Transverse colon (tissue), 4 donors: ENCODE measurements around the gene ALDH1A2. TPM values are rescaled to one million over a fixed set of nuclear protein-coding genes. Genes with fewer than 3 reads are reported as not detected.
"Not testable (repeated sequence)": the region's sequence is repeated elsewhere in the genome, so short reads cannot be mapped to it uniquely, and the experiment has no call there.

Experiments
- DNase-seq: peaks from one replicate; pipeline ENCODE4 v3.0.0-alpha.2; 2019
- H3K27ac ChIP-seq, 4 donors: fragments of 200-600 bp; sonication (generic); 2 replicates each; pipeline ENCODE4 v1.5.1; 2016 to 2018; ENCODE audit warnings: inconsistent platforms in 4 of 4
- H3K27me3 ChIP-seq: fragments of 200-600 bp; sonication (generic); 2 replicates; pipeline ENCODE4 v1.5.1; 2017; ENCODE audit warnings: inconsistent platforms
- H3K36me3 ChIP-seq, 4 donors: fragments of 200-600 bp; sonication (generic); 2 replicates each; pipeline ENCODE4 v1.5.1; 2017 to 2019; ENCODE audit warnings: inconsistent platforms in 4 of 4
- H3K4me1 ChIP-seq, 4 donors: fragments of 200-600 bp; sonication (generic); 2 replicates each; pipeline ENCODE4 v1.5.1; 2017 to 2020; ENCODE audit warnings: inconsistent platforms in 4 of 4
- H3K4me3 ChIP-seq, 4 donors: fragments of 200-600 bp; sonication (generic); 1 replicate in 1 of 4; 2 replicates in 3 of 4; pipeline versions ENCODE4 v1.5.1 to v1.6.1; 2017 to 2019; ENCODE audit warnings: inconsistent platforms in 4 of 4
- H3K9me3 ChIP-seq, 2 donors: fragments of 200-600 bp; sonication (generic); 2 replicates each; pipeline ENCODE4 v1.5.1; 2017 to 2019; ENCODE audit warnings: inconsistent platforms in 2 of 2
- EP300 ChIP-seq: sonication (generic); formaldehyde crosslinking; IDR thresholded peaks from one replicate; pipeline ENCODE4 v1.6.1; 2017; ENCODE audit warnings: antibody characterized with exemption, low read depth
- POLR2A ChIP-seq: fragments of 450-650 bp; IDR thresholded peaks from one replicate; pipeline ENCODE4 v1.6.1; 2016; ENCODE audit warnings: antibody characterized with exemption, mild to moderate bottlenecking, moderate library complexity
- POLR2AphosphoS5 ChIP-seq, 3 donors: sonication (generic); formaldehyde crosslinking; IDR thresholded peaks; one replicate each; pipeline ENCODE4 v1.6.1; 2016; ENCODE audit warnings: antibody characterized with exemption in 3 of 3
- WGBS, 2 donors: methylation state at CpG; one replicate each; pipeline ENCODE4 v1.1.5; 2018; ENCODE audit warnings: low coverage in 1 of 2; 5-methylcytosine and 5-hydroxymethylcytosine counted together
- in situ Hi-C, 4 donors: fragments of 200-750 bp; cut with MboI; loops; one replicate each; pipeline versions ENCODE4 v1.15.0 to v1.15.1; 2017; ENCODE audit warnings: low sequenced_read_pairs in 3 of 4, low pct_ligation_motif_present in 1 of 4, low pct_unique_long_range_greater_than_20kb in 1 of 4
- intact Hi-C: fragments of 100-400 bp; cut with DNase I; formaldehyde crosslinking; loops from one replicate; pipeline ENCODE4 v1.15.1; 2023; ENCODE audit warnings: low total_unique reads
- total RNA-seq, 4 donors: library from RNA; depleted of rRNA; stranded (reverse); fragments of >200 nt; gene quantifications; one replicate each; pipeline ENCODE4 v1.1.0, GENCODE V29; 2016
- TF ChIP-seq, protein P1 (sequence below), 5 experiments: fragments of 200-600 bp in 3 of 5; fragments of 450-650 bp in 2 of 5; sonication (generic) in 3 of 5; IDR thresholded peaks; 1 replicate in 2 of 5; 2 replicates in 3 of 5; pipeline ENCODE4 v1.5.1; 2016 to 2017; ENCODE audit warnings: antibody characterized with exemption in 5 of 5, inconsistent platforms in 3 of 5, mild to moderate bottlenecking in 2 of 5, moderate library complexity in 1 of 5

ALDH1A2 gene
- total RNA-seq, 4 donors from 2014 or later: 0.68 to 4.9 (median 1.7) TPM; not detected in 1

DNA sequence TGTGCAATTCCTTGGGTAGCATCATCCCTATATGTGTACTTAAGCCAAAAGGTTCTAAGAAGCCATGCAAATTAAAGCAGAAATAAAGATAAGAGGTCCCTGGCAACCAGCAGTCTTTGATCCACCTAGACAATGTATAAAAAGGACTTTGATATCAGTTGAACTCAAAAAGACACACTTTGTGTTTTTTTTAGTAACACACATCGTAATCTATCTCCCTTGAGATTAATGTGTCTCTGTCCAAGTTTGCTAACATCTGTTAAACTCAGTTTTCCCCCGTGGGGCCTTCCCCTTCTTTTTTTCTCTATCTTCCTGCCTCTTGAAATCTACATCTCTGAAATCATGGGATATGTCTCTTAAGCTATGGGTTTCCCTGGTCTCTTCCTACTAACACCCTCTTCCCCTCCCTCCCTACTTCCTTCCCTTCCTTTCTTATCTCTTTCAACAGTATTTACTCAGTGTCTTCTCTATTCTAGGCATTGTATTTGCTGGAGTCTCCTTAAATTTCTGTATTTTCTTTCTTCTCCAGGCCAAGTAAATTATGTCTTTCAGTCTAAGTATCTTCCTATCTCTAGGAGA is 27.7 kb downstream of the ALDH1A2 start:
- Histone ChIP-seq H3K27me3 (peaks cover 6% of the 10 kb centered on the region), H3K4me3 (no peak overlapping the region), H3K36me3 (no peaks in the 10 kb centered on the region), H3K9me3 (no peaks in the 10 kb centered on the region), H3K4me1 (peaks cover 3 to 44% (median 19%) of the 10 kb centered on the region in 4 donors), H3K27ac (peak overlapping the region in 3 of 4 donors; percentile 39 to 71 (median 68))
- intact Hi-C loops (no loop called here), in situ Hi-C loops (no loop called here)
- TF ChIP-seq EP300: no peak
- no peak for DNase-seq
- 16 to 17% methylated on average over 2 of the region's 2 CpGs for WGBS, 2 donors

DNA sequence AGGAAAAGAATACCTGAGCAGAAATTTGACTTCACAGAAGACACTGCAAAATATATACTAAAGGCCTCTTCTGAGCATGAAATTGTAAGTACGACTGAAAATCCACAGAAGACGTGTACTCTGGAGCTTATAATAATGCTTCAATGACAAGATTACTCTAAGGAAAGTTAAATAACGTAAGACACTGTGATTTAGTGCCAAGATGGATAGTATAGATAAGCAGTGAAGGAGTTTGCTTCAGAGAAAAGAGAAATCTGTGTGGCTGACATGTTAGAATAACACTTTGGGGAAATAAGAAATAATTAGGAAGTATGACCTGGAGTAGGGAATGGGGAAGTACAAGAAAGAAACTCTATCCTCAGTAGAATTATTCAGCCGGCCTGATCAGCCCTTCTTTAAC is 28.9 kb downstream of the ALDH1A2 start:
- DNase-seq: no peak
- Histone ChIP-seq H3K4me3 (no peak overlapping the region), H3K27me3 (peaks cover 6% of the 10 kb centered on the region), H3K4me1 (peaks cover 3 to 44% (median 19%) of the 10 kb centered on the region in 4 donors), H3K27ac (no peak overlapping the region), H3K36me3 (no peaks in the 10 kb centered on the region), H3K9me3 (no peaks in the 10 kb centered on the region)
- intact Hi-C loops (no loop called here), in situ Hi-C loops (no loop called here)
- TF ChIP-seq POLR2AphosphoS5 (IDR thresholded peaks at IDR 0.05) (no peak), POLR2A (no peak), EP300 (no peak)
- TF ChIP-seq, protein P1, sequence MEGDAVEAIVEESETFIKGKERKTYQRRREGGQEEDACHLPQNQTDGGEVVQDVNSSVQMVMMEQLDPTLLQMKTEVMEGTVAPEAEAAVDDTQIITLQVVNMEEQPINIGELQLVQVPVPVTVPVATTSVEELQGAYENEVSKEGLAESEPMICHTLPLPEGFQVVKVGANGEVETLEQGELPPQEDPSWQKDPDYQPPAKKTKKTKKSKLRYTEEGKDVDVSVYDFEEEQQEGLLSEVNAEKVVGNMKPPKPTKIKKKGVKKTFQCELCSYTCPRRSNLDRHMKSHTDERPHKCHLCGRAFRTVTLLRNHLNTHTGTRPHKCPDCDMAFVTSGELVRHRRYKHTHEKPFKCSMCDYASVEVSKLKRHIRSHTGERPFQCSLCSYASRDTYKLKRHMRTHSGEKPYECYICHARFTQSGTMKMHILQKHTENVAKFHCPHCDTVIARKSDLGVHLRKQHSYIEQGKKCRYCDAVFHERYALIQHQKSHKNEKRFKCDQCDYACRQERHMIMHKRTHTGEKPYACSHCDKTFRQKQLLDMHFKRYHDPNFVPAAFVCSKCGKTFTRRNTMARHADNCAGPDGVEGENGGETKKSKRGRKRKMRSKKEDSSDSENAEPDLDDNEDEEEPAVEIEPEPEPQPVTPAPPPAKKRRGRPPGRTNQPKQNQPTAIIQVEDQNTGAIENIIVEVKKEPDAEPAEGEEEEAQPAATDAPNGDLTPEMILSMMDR (IDR thresholded peaks at IDR 0.05): no peak
- WGBS, 2 donors: 55 to 62% methylated on average over 4 of the region's 4 CpGs

DNA sequence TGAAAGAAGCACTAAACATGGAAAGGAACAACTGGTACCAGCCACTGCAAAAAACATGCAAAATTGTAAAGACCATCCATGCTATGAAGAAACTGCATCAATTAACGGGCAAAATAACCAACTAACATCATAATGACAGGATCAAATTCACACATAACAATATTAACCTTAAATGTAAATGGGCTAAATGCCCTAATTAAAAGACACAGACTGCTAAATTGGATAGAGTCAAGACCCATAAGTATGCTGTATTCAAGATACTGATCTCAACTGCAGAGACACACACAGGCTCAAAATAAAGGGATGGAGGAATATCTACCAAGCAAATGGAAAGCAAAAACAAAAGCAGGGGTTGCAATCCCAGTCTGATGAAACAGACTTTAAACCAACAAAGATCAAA is 37.1 kb downstream of the ALDH1A2 start:
- WGBS, 2 donors: 86 to 100% methylated on average over 1 of the region's 1 CpG
- H3K36me3 ChIP-seq, intact Hi-C loops, H3K4me1 ChIP-seq, H3K27ac ChIP-seq, DNase-seq, H3K4me3 ChIP-seq, H3K27me3 ChIP-seq, in situ Hi-C loops: not testable (repeated sequence)
- H3K9me3 ChIP-seq: peaks cover 14 to 20% of the 10 kb centered on the region in 2 donors

DNA sequence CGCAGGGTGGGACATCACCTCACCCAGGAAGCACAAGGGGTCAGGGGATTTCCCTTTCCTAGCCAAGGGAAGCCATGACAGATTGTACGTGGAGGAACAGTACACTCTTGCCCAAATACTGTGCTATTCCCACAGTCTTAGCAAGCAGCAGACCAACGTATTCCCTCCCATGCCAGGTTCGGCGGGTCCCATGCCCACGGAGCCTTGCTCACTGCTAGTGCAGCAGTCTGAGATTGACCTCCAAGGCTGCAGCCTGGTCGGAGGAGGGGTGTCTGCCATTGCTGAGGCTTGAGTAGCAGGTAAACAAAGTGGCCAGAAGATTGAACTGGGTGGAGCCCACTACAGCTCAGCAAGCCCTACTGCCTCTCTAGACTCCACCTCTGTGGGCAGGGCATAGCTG is 39.0 kb downstream of the ALDH1A2 start:
- in situ Hi-C loops: no loop called here
- no peak for TF ChIP-seq EP300
- TF ChIP-seq POLR2A: no peak
- no peak for TF ChIP-seq POLR2AphosphoS5 (IDR thresholded peaks at IDR 0.05)
- TF ChIP-seq, protein P1 (IDR thresholded peaks at IDR 0.05): no peak
- Histone ChIP-seq H3K4me3 (no peak overlapping the region), H3K36me3 (no peaks in the 10 kb centered on the region), H3K27me3 (peaks cover 5% of the 10 kb centered on the region), H3K27ac (no peak overlapping the region), H3K9me3 (peaks cover 14 to 20% of the 10 kb centered on the region in 2 donors), H3K4me1 (no peaks in the 10 kb centered on the region)
- no peak for DNase-seq
- 91% methylated on average over 7 of the region's 7 CpGs; no CpG with 5 or more reads in 1 of the 2 donors for WGBS, 2 donors
- intact Hi-C loops: no loop called here

DNA sequence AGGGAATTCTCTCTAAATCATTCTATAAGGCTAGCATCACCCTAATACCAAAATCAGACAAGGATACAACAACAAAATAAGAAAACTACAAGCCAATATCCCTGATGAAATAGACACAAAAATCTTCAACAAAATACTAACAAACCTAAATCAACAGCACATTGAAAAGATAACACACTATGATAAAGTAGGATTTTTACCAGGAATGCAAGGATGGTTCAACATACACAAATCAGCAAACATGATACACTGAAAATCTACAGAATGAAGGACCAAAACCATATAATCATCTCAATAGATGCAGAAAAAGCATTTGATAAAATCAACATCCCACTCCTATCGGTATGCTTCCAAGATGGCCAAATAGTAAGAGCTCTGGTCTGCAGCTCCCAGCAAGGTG is 39.5 kb downstream of the ALDH1A2 start:
- H3K27ac ChIP-seq: no peak overlapping the region
- no peaks in the 10 kb centered on the region for H3K36me3 ChIP-seq
- intact Hi-C loops (no loop called here), in situ Hi-C loops (no loop called here)
- H3K9me3 ChIP-seq: peaks cover 14 to 20% of the 10 kb centered on the region in 2 donors
- peaks cover 5% of the 10 kb centered on the region for H3K27me3 ChIP-seq
- no peak for DNase-seq
- H3K4me1 ChIP-seq: no peaks in the 10 kb centered on the region
- 94 to 100% methylated on average over 1 of the region's 1 CpG for WGBS, 2 donors
- H3K4me3 ChIP-seq: no peak overlapping the region
- TF ChIP-seq POLR2AphosphoS5 (IDR thresholded peaks at IDR 0.05) (no peak), POLR2A (no peak), EP300 (no peak)
- TF ChIP-seq, protein P1 (IDR thresholded peaks at IDR 0.05): no peak
